Measurements from ENCODE around the gene LDLRAD4.

LDLRAD4 gene

GRCh38 chr18:13551305-13551603 is 332.7 kb downstream of the LDLRAD4 start:
- TF ChIP-seq EZH2phosphoT487 (conservative IDR thresholded peaks at IDR 0.05; ENCODE audit: low read length), result no peak
- TF ChIP-seq, protein P1, sequence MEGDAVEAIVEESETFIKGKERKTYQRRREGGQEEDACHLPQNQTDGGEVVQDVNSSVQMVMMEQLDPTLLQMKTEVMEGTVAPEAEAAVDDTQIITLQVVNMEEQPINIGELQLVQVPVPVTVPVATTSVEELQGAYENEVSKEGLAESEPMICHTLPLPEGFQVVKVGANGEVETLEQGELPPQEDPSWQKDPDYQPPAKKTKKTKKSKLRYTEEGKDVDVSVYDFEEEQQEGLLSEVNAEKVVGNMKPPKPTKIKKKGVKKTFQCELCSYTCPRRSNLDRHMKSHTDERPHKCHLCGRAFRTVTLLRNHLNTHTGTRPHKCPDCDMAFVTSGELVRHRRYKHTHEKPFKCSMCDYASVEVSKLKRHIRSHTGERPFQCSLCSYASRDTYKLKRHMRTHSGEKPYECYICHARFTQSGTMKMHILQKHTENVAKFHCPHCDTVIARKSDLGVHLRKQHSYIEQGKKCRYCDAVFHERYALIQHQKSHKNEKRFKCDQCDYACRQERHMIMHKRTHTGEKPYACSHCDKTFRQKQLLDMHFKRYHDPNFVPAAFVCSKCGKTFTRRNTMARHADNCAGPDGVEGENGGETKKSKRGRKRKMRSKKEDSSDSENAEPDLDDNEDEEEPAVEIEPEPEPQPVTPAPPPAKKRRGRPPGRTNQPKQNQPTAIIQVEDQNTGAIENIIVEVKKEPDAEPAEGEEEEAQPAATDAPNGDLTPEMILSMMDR (IDR thresholded peaks at IDR 0.05; ENCODE audit: insufficient read depth, low read length, poor library complexity, severe bottlenecking), result no peak
- H3K4me3 ChIP-seq (ENCODE audit: insufficient read depth, low read length, poor library complexity, severe bottlenecking), result no peak overlapping the region
- H3K27me3 ChIP-seq (ENCODE audit: low read length), result no peaks in the 10 kb centered on the region

GRCh38 chr18:13551841-13552733 is 333.5 kb downstream of the LDLRAD4 start:
- H3K9me2 ChIP-seq (replicated peaks; ENCODE audit: insufficient read depth, low read length), result no peaks in the 10 kb centered on the region
- H3F3A ChIP-seq (ENCODE audit: insufficient read depth), result no peaks in the 10 kb centered on the region
- no peak overlapping the region for H3K4me2 ChIP-seq (ENCODE audit: low read depth, low read length, poor library complexity, severe bottlenecking)
- H3K79me2 ChIP-seq (ENCODE audit: insufficient read depth, low read length), result no peaks in the 10 kb centered on the region
- no peaks in the 10 kb centered on the region for H4K20me1 ChIP-seq (ENCODE audit: low read depth, low read length)
- H3K9ac ChIP-seq (ENCODE audit: low read length), result no peak overlapping the region
- H3K27ac ChIP-seq (ENCODE audit: low read depth, low read length), result no peak overlapping the region
- peaks cover 7% of the 10 kb centered on the region; the same call in 1 of the 2 replicates for H3K9me3 ChIP-seq (ENCODE audit: insufficient read depth, low read length)
- no peak overlapping the region for H3K4me3 ChIP-seq (ENCODE audit: insufficient read depth, low read length, poor library complexity, severe bottlenecking)
- no peaks in the 10 kb centered on the region for H3K36me3 ChIP-seq (ENCODE audit: low read length)
- H2AFZ ChIP-seq (ENCODE audit: low read depth, low read length, severe bottlenecking), result no peak overlapping the region
- no peaks in the 10 kb centered on the region for H3K27me3 ChIP-seq (ENCODE audit: low read length)
- TF ChIP-seq, protein P1 (IDR thresholded peaks at IDR 0.05; ENCODE audit: insufficient read depth, low read length, poor library complexity, severe bottlenecking), result no peak
- no peak for TF ChIP-seq EZH2phosphoT487 (conservative IDR thresholded peaks at IDR 0.05; ENCODE audit: low read length)

More at GRCh38 chr18:13551305-13551603, 332.7 kb downstream of the LDLRAD4 start:
- Histone ChIP-seq H3K27ac (ENCODE audit: low read depth, low read length) (no peak overlapping the region), H2AFZ (ENCODE audit: low read depth, low read length, severe bottlenecking) (no peak overlapping the region), H3K79me2 (ENCODE audit: insufficient read depth, low read length) (no peaks in the 10 kb centered on the region), H3K9ac (ENCODE audit: low read length) (no peak overlapping the region), H3K9me3 (ENCODE audit: insufficient read depth, low read length) (peaks cover 7% of the 10 kb centered on the region; the same call in 1 of the 2 replicates), H4K20me1 (ENCODE audit: low read depth, low read length) (no peaks in the 10 kb centered on the region), H3K36me3 (ENCODE audit: low read length) (no peaks in the 10 kb centered on the region), H3K9me2 (replicated peaks; ENCODE audit: insufficient read depth, low read length) (no peaks in the 10 kb centered on the region), H3F3A (ENCODE audit: insufficient read depth) (no peaks in the 10 kb centered on the region), H3K4me2 (ENCODE audit: low read depth, low read length, poor library complexity, severe bottlenecking) (no peak overlapping the region)

DNA sequence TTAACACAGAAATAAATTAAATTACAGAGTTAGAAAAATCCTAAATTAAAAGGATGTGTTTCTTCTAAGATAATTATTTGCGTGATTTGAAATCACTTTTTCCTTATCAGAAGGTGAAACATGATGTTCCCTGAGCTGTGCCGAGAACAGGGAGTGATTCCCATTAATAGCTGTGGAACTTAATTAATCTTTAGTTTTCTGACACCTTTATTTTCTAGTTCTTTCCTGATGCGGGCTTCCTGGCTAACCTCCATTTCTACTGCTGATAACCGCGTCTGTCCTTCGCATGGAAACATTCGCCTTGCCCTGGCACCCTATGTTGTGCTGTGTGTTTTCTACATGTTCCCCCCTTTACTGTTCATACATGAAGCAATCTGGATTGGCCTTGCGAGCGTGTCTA is 334.9 kb downstream of the LDLRAD4 start:
- no peaks in the 10 kb centered on the region for H3K9me3 ChIP-seq (ENCODE audit: insufficient read depth, low read length)
- no peaks in the 10 kb centered on the region for H3K36me3 ChIP-seq (ENCODE audit: low read length)

More for the DNA sequence above, 334.9 kb downstream of the LDLRAD4 start:
- Histone ChIP-seq H2AFZ (ENCODE audit: low read depth, low read length, severe bottlenecking) (no peak overlapping the region), H3F3A (ENCODE audit: insufficient read depth) (no peaks in the 10 kb centered on the region), H3K4me2 (ENCODE audit: low read depth, low read length, poor library complexity, severe bottlenecking) (no peak overlapping the region), H3K79me2 (ENCODE audit: insufficient read depth, low read length) (no peaks in the 10 kb centered on the region), H3K4me3 (ENCODE audit: insufficient read depth, low read length, poor library complexity, severe bottlenecking) (no peak overlapping the region), H3K27ac (ENCODE audit: low read depth, low read length) (no peak overlapping the region), H3K9me2 (replicated peaks; ENCODE audit: insufficient read depth, low read length) (no peaks in the 10 kb centered on the region), H3K27me3 (ENCODE audit: low read length) (no peaks in the 10 kb centered on the region), H3K9ac (ENCODE audit: low read length) (no peak overlapping the region), H4K20me1 (ENCODE audit: low read depth, low read length) (no peaks in the 10 kb centered on the region)
- TF ChIP-seq, protein P1 (IDR thresholded peaks at IDR 0.05; ENCODE audit: insufficient read depth, low read length, poor library complexity, severe bottlenecking), result no peak
- no peak for TF ChIP-seq EZH2phosphoT487 (conservative IDR thresholded peaks at IDR 0.05; ENCODE audit: low read length)

All from SU-DHL-6 (cell line).